Measurements from ENCODE around the gene MEX3C. TPM values are rescaled to one million over a fixed set of nuclear protein-coding genes. Genes with fewer than 3 reads are reported as not detected.

MEX3C gene
- total and polyA plus RNA-seq, 2 experiments from 2014 or later, result 28.8 to 109 TPM

DNA sequence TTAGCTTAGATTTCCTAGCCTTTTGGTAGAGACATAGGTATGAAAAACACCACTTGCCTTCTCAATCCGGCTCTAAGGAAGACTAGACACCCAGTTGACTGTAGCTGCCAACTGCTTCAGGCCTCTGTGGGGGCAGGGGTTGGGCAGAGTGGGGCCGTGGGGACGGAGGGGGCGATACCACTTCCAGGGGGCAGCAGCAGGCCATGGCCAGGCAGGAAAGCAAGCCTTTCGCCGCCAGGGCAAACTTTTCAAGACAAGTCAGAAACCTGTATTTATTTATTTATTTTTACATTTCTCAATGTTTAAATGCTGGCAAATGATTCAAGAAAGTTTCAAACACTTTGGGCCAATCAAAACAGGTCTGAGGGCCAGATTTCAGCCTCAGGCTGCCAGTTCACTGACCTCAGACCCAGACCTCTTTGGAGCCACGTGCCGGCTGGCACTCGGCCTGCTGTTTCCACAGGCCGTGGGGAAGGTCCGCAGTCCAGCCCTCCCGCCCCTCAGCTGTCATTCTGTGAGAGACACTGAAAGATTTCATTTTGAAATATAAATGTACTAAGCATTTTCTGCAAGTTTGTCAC is 63.8 kb downstream of the MEX3C start:
- Histone ChIP-seq H2AFZ (no peak overlapping the region), H3K36me3 (ENCODE audit: insufficient read depth) (no peaks in the 10 kb centered on the region), H3K79me2 (replicated peaks; ENCODE audit: insufficient read depth) (no peaks in the 10 kb centered on the region), H4K20me1 (replicated peaks; ENCODE audit: insufficient read depth) (no peaks in the 10 kb centered on the region), H3K4me1 (ENCODE audit: insufficient read depth) (no peaks in the 10 kb centered on the region), H3K4me3 (no peak overlapping the region), H3K9me2 (ENCODE audit: insufficient read depth) (no peaks in the 10 kb centered on the region), H3K27me3 (ENCODE audit: insufficient read depth) (no peaks in the 10 kb centered on the region), H3K4me2 (no peak overlapping the region), H3K27ac (ENCODE audit: low read depth) (no peak overlapping the region), H3F3A (replicated peaks; ENCODE audit: low read depth) (peaks cover 9% of the 10 kb centered on the region; the same call in 1 of the 2 replicates)
- no peak for DNase-seq (ENCODE audit: low spot score)
- ATAC-seq, result no peak
- Mint-ChIP-seq H3K36me3 (ENCODE audit: low read depth) (no peaks in the 10 kb centered on the region; the same call in 2 of the 3 replicates), H3K4me3 (no peak overlapping the region), H3K4me1 (peaks cover 10% of the 10 kb centered on the region), H3K27ac (no peak overlapping the region), H3K9me3 (peaks cover 15% of the 10 kb centered on the region; the same call in 2 of the 3 replicates), H3K27me3 (ENCODE audit: insufficient read depth, low read depth, poor library complexity) (peaks cover 7% of the 10 kb centered on the region)
- TF ChIP-seq POLR2AphosphoS5 (IDR thresholded peaks at IDR 0.05; ENCODE audit: low read depth) (no peak), ZNF114 (CRISPR knock-in tag; IDR thresholded peaks at IDR 0.05) (no peak), EZH2 (IDR thresholded peaks at IDR 0.05; ENCODE audit: low read depth, unreplicated experiment) (no peak), EZH2phosphoT487 (IDR thresholded peaks at IDR 0.05; ENCODE audit: unreplicated experiment) (no peak)

DNA sequence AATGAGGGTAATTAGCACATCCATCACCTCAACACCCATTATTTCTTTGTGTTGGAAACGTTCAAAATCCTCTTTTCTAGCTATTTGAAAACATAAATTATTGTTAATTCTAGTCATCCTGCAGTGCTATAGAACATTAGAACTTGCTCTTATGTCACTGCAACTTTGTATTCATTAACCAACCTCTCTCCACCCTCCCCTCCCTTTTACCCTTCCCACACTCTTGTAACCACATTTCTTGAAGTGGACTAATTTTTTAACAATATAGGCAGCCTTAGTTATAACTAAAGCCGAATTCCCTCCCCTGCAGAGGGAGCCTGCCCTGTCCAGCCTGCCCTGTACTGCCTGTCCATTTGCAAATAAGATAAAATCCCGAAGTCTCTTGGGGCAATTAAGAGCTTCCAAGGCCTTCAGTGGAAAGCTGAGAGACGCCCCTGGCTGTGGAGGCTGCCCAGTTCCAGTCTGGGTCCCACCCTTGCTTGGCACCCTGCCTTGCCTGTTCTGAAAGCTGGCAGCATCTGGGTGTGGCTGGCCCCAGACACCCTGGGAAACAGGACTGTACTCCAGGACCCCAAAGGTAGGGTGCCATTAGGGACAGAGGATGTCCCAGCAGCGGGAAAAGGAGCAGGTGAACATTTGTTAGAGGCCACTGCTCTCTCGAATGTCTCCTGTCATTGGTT is 65.1 kb downstream of the MEX3C start:
- DNase-seq (ENCODE audit: low spot score), result no peak
- H3K79me2 ChIP-seq (replicated peaks; ENCODE audit: insufficient read depth), result no peaks in the 10 kb centered on the region
- no peak overlapping the region for H2AFZ ChIP-seq
- Mint-ChIP-seq H3K4me1 (peaks cover 6% of the 10 kb centered on the region; the same call in 2 of the 3 replicates), H3K27me3 (ENCODE audit: insufficient read depth, low read depth, poor library complexity) (peaks cover 7% of the 10 kb centered on the region), H3K36me3 (ENCODE audit: low read depth) (no peaks in the 10 kb centered on the region; the same call in 2 of the 3 replicates), H3K27ac (no peak overlapping the region), H3K4me3 (no peak overlapping the region), H3K9me3 (peaks cover 15% of the 10 kb centered on the region; the same call in 2 of the 3 replicates)
- H3K27ac ChIP-seq (ENCODE audit: low read depth), result no peak overlapping the region
- no peaks in the 10 kb centered on the region for H3K9me2 ChIP-seq (ENCODE audit: insufficient read depth)
- H3K4me2 ChIP-seq, result no peak overlapping the region
- H4K20me1 ChIP-seq (replicated peaks; ENCODE audit: insufficient read depth), result no peaks in the 10 kb centered on the region
- no peaks in the 10 kb centered on the region for H3K36me3 ChIP-seq (ENCODE audit: insufficient read depth)
- H3K4me1 ChIP-seq (ENCODE audit: insufficient read depth), result no peaks in the 10 kb centered on the region
- no peaks in the 10 kb centered on the region for H3K27me3 ChIP-seq (ENCODE audit: insufficient read depth)
- no peak overlapping the region for H3K4me3 ChIP-seq
- H3F3A ChIP-seq (replicated peaks; ENCODE audit: low read depth), result peaks cover 9% of the 10 kb centered on the region; the same call in 1 of the 2 replicates
- ATAC-seq, result no peak
- TF ChIP-seq, protein P1, sequence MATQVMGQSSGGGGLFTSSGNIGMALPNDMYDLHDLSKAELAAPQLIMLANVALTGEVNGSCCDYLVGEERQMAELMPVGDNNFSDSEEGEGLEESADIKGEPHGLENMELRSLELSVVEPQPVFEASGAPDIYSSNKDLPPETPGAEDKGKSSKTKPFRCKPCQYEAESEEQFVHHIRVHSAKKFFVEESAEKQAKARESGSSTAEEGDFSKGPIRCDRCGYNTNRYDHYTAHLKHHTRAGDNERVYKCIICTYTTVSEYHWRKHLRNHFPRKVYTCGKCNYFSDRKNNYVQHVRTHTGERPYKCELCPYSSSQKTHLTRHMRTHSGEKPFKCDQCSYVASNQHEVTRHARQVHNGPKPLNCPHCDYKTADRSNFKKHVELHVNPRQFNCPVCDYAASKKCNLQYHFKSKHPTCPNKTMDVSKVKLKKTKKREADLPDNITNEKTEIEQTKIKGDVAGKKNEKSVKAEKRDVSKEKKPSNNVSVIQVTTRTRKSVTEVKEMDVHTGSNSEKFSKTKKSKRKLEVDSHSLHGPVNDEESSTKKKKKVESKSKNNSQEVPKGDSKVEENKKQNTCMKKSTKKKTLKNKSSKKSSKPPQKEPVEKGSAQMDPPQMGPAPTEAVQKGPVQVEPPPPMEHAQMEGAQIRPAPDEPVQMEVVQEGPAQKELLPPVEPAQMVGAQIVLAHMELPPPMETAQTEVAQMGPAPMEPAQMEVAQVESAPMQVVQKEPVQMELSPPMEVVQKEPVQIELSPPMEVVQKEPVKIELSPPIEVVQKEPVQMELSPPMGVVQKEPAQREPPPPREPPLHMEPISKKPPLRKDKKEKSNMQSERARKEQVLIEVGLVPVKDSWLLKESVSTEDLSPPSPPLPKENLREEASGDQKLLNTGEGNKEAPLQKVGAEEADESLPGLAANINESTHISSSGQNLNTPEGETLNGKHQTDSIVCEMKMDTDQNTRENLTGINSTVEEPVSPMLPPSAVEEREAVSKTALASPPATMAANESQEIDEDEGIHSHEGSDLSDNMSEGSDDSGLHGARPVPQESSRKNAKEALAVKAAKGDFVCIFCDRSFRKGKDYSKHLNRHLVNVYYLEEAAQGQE (IDR thresholded peaks at IDR 0.05; ENCODE audit: unreplicated experiment), result no peak
- TF ChIP-seq CTCF (conservative IDR thresholded peaks at IDR 0.05; ENCODE audit: low read depth in 2 of 2), result no peak
- no peak for TF ChIP-seq ETS1 (IDR thresholded peaks at IDR 0.05)
- TF ChIP-seq CREB1 (CRISPR knock-in tag; IDR thresholded peaks at IDR 0.05; ENCODE audit: low read depth), result no peak
- TF ChIP-seq POLR2AphosphoS5 (IDR thresholded peaks at IDR 0.05; ENCODE audit: low read depth), result no peak
- TF ChIP-seq STAT1 (IDR thresholded peaks at IDR 0.05; ENCODE audit: unreplicated experiment), result no peak
- TF ChIP-seq NANOG (IDR thresholded peaks at IDR 0.05; ENCODE audit: borderline replicate concordance), result no peak
- no peak for TF ChIP-seq ZNF114 (CRISPR knock-in tag; IDR thresholded peaks at IDR 0.05)
